IMR-90 (cell line): ENCODE measurements around the gene PLCL1. TPM values are rescaled to one million over a fixed set of nuclear protein-coding genes. Genes with fewer than 3 reads are reported as not detected.

ENCODE experiments used
- ATAC-seq: fragments of 200-7000 bp; cut with Tn5 transposase; 2 replicates; pipeline ENCODE4 v1.9.1; 2020; ENCODE audit warnings: low read depth, mild to moderate bottlenecking, moderate library complexity
- BruUV-seq: library from RNA; stranded (reverse); fragments of 400-500 nt; replicated peaks from 2 replicates; lab custom pipeline; 2021; lab: Mats Ljungman, UMichigan
- CTCF ChIA-PET: fragments of 300-600 bp; formaldehyde crosslinking; extraction: SDS; loops from one replicate; lab custom pipeline; 2021; ENCODE audit warnings: antibody characterized with exemption; lab: Yijun Ruan, JAX
- POLR2A ChIA-PET: fragments of 300-600 bp; sonication (Branson Sonifier 250); formaldehyde crosslinking; loops from one replicate; lab custom pipeline; 2022; ENCODE audit warnings: antibody characterized with exemption; ENCODE audit not compliant: unreplicated experiment; lab: Charles Lee
- DNase-seq: peaks from one replicate; pipeline ENCODE4 v3.0.0; 2013
- H2AFZ ChIP-seq: replicated peaks from 2 replicates; pipeline ENCODE3; 2013; ENCODE audit warnings: low read length, mild to moderate bottlenecking; ENCODE audit not compliant: poor library complexity
- H2AK5ac ChIP-seq: 2 replicates; pipeline ENCODE4 v1.6.1; 2013; ENCODE audit warnings: low read depth, low read length, inconsistent platforms
- H2AK9ac ChIP-seq: replicated peaks from 2 replicates; pipeline ENCODE3; 2013; ENCODE audit warnings: mild to moderate bottlenecking, low read depth, low read length, moderate library complexity; ENCODE audit not compliant: poor library complexity
- H2BK120ac ChIP-seq: 2 replicates; pipeline ENCODE4 v1.6.1; 2013; ENCODE audit warnings: low read depth, low read length, inconsistent platforms
- H2BK15ac ChIP-seq: 3 replicates; pipeline ENCODE4 v1.6.1; 2013; ENCODE audit warnings: low read depth, low read length, inconsistent platforms
- H2BK20ac ChIP-seq: 2 replicates; pipeline ENCODE4 v1.6.1; 2013; ENCODE audit warnings: low read depth, mild to moderate bottlenecking, inconsistent platforms, low read length, moderate library complexity
- H2BK5ac ChIP-seq: 2 replicates; pipeline ENCODE4 v1.6.1; 2013; ENCODE audit warnings: mild to moderate bottlenecking, low read depth, low read length, inconsistent platforms; ENCODE audit not compliant: poor library complexity, severe bottlenecking
- H3K14ac ChIP-seq: replicated peaks from 2 replicates; pipeline ENCODE4 v1.6.1; 2013; ENCODE audit warnings: low read depth, low read length, inconsistent platforms
- H3K18ac ChIP-seq: 2 replicates; pipeline ENCODE4 v1.6.1; 2013; ENCODE audit warnings: low read depth, low read length, control low read depth
- H3K23ac ChIP-seq: 2 replicates; pipeline ENCODE4 v1.6.1; 2013; ENCODE audit warnings: low read depth, low read length, inconsistent platforms
- H3K27ac ChIP-seq: 2 replicates; pipeline ENCODE4 v1.5.1; 2013; ENCODE audit warnings: mild to moderate bottlenecking, control low read depth, low read length; ENCODE audit not compliant: insufficient read depth
- H3K27me3 ChIP-seq: 2 replicates; pipeline ENCODE4 v1.6.1; 2013; ENCODE audit warnings: low read length; ENCODE audit not compliant: control insufficient read depth, insufficient read depth
- H3K36me3 ChIP-seq: 2 replicates; pipeline ENCODE4 v1.6.1; 2013; ENCODE audit warnings: low read length, mixed read lengths; ENCODE audit not compliant: control insufficient read depth, insufficient read depth
- H3K4ac ChIP-seq: 2 replicates; pipeline ENCODE4 v1.6.1; 2013; ENCODE audit warnings: low read depth, low read length, inconsistent platforms
- H3K4me1 ChIP-seq: 2 replicates; pipeline ENCODE4 v1.6.1; 2013; ENCODE audit warnings: low read length, mixed read lengths; ENCODE audit not compliant: control insufficient read depth, insufficient read depth
- H3K4me2 ChIP-seq: 2 replicates; pipeline ENCODE4 v1.6.1; 2013; ENCODE audit warnings: low read depth, mild to moderate bottlenecking, control low read depth, low read length, moderate library complexity
- H3K4me3 ChIP-seq: 2 replicates; pipeline ENCODE4 v1.5.1; 2013; ENCODE audit warnings: low read depth, mild to moderate bottlenecking, control low read depth, low read length, moderate library complexity; ENCODE audit not compliant: insufficient read depth
- H3K56ac ChIP-seq: 2 replicates; pipeline ENCODE4 v1.6.1; 2013; ENCODE audit warnings: low read length, inconsistent platforms; ENCODE audit not compliant: insufficient read depth; ENCODE audit errors: extremely low read depth
- H3K79me1 ChIP-seq, 2 experiments: 2 replicates each; pipeline ENCODE4 v1.6.1; 2013; ENCODE audit warnings: low read length in 2 of 2, inconsistent platforms in 1 of 2, low read depth in 1 of 2
- H3K9ac ChIP-seq: 2 replicates; pipeline ENCODE4 v1.6.1; 2013; ENCODE audit warnings: low read depth, low read length, control low read depth
- H3K9me1 ChIP-seq: 2 replicates; pipeline ENCODE4 v1.6.1; 2013; ENCODE audit warnings: low read length, inconsistent platforms; ENCODE audit not compliant: insufficient read depth
- H3K9me3 ChIP-seq: 2 replicates; pipeline ENCODE4 v1.6.1; 2013; ENCODE audit warnings: low read length; ENCODE audit not compliant: control insufficient read depth, insufficient read depth
- H4K20me1 ChIP-seq: 2 replicates; pipeline ENCODE4 v1.6.1; 2013; ENCODE audit warnings: low read length, inconsistent platforms; ENCODE audit not compliant: insufficient read depth
- H4K5ac ChIP-seq: 2 replicates; pipeline ENCODE4 v1.6.1; 2013; ENCODE audit warnings: mild to moderate bottlenecking, low read depth, low read length, control low read depth
- H4K8ac ChIP-seq, 2 experiments: 2 replicates each; pipeline ENCODE4 v1.6.1; 2013; ENCODE audit warnings: low read depth in 2 of 2, low read length in 2 of 2, control low read depth in 1 of 2, inconsistent platforms in 1 of 2
- H4K91ac ChIP-seq: 2 replicates; pipeline ENCODE4 v1.6.1; 2013; ENCODE audit warnings: low read depth, low read length, inconsistent platforms; ENCODE audit not compliant: insufficient read depth
- SMC3 ChIP-seq: fragments of 150-350 bp; IDR thresholded peaks from 2 replicates; pipeline ENCODE4 v1.6.1; 2016; ENCODE audit warnings: low read depth, mild to moderate bottlenecking, antibody characterized with exemption, low read length, moderate library complexity
- WGBS, 2 experiments: methylation state at CpG; one replicate each; pipeline versions ENCODE4 v1.1.5 to v1.1.7; 2013; ENCODE audit warnings: missing lambda C conversion rate in 2 of 2; ENCODE audit not compliant: insufficient read length in 1 of 2; ENCODE audit errors: extremely low coverage in 2 of 2; 5-methylcytosine and 5-hydroxymethylcytosine counted together
- dilution Hi-C: fragments of 300-500 bp; cut with HindIII; formaldehyde crosslinking; loops from one replicate; pipeline ENCODE4 v1.14.3; 2018; ENCODE audit warnings: low sequenced_read_pairs; ENCODE audit not compliant: unreplicated experiment
- in situ Hi-C: fragments of 300-500 bp; cut with MboI; formaldehyde crosslinking; loops from 3 replicates; pipeline ENCODE4 v1.14.3; 2019; ENCODE audit warnings: low sequenced_read_pairs, inconsistent platforms, mixed read lengths
- intact Hi-C: fragments of 100-400 bp; cut with micrococcal nuclease; formaldehyde crosslinking; loops from 2 replicates; pipeline ENCODE4 v1.10.0; 2022
- polyA plus RNA-seq, 3 experiments: library from polyadenylated mRNA; depleted of rRNA; stranded (reverse); fragments of >200 nt; gene quantifications; 2 replicates each; pipeline ENCODE4 v1.2.3, GENCODE V29; 2012; ENCODE audit warnings: low replicate concordance in 1 of 3
- total RNA-seq: library from RNA; depleted of rRNA; stranded (reverse); fragments of >200 nt; gene quantifications from 2 replicates; pipeline ENCODE4 v1.2.3, GENCODE V29; 2012

The PLCL1 gene
- total and polyA plus RNA-seq, 2 of the 4 experiments (the other 2 are of a cell fraction): 0.14 to 0.18 TPM

GRCh38 chr2:198053148-198053547 lies 248.8 kb downstream of the PLCL1 start:
- DNase-seq: no peak
- H2AFZ ChIP-seq: no peak overlapping the region
- no peaks in the 10 kb centered on the region for H3K9me1 ChIP-seq
- H3K27ac ChIP-seq: no peak overlapping the region
- in situ Hi-C loops (loop anchor here (10.0 kb wide), 1 partner anchor 248 kb away; the partner anchor contains the start of gene PLCL1), dilution Hi-C loops (no loop called here), intact Hi-C loops (no loop called here)
- no CpG with 5 or more reads among the region's 1 CpG for WGBS, 2 experiments
- POLR2A ChIA-PET: no interaction called here
- no peaks in the 10 kb centered on the region for H3K79me1 ChIP-seq
- H2BK20ac ChIP-seq: no peak overlapping the region
- H3K56ac ChIP-seq: no peak overlapping the region
- no peaks in the 10 kb centered on the region for H3K27me3 ChIP-seq
- no peaks in the 10 kb centered on the region for H3K4me1 ChIP-seq
- H3K14ac ChIP-seq: no peak overlapping the region
- no peak overlapping the region for H3K9ac ChIP-seq
- no peak overlapping the region for H2BK15ac ChIP-seq
- no peak for ATAC-seq
- no peak overlapping the region for H3K4me3 ChIP-seq
- TF ChIP-seq SMC3: no peak
- no peak overlapping the region for H3K4me2 ChIP-seq
- H3K23ac ChIP-seq: no peak overlapping the region
- no peak overlapping the region for H4K5ac ChIP-seq
- H3K18ac ChIP-seq: no peak overlapping the region
- H2AK5ac ChIP-seq: no peak overlapping the region
- no peaks in the 10 kb centered on the region for H3K36me3 ChIP-seq
- H4K91ac ChIP-seq: no peak overlapping the region
- no TSS peak for BruUV-seq
- no peak overlapping the region for H4K8ac ChIP-seq
- no peaks in the 10 kb centered on the region for H4K20me1 ChIP-seq
- CTCF ChIA-PET: no interaction called here
- H3K9me3 ChIP-seq: no peaks in the 10 kb centered on the region
- H3K4ac ChIP-seq: no peak overlapping the region
- no peak overlapping the region for H2BK120ac ChIP-seq
- H2BK5ac ChIP-seq: no peak overlapping the region
- H2AK9ac ChIP-seq: no peak overlapping the region
